ENCODE results near the gene USP6.
A peak's percentile ranks its signal among the peaks of the same experiment; 100 is the strongest.
"Not testable (repeated sequence)": the region's sequence is repeated elsewhere in the genome, so short reads cannot be mapped to it uniquely, and the experiment has no call there.

Gene USP6

DNA sequence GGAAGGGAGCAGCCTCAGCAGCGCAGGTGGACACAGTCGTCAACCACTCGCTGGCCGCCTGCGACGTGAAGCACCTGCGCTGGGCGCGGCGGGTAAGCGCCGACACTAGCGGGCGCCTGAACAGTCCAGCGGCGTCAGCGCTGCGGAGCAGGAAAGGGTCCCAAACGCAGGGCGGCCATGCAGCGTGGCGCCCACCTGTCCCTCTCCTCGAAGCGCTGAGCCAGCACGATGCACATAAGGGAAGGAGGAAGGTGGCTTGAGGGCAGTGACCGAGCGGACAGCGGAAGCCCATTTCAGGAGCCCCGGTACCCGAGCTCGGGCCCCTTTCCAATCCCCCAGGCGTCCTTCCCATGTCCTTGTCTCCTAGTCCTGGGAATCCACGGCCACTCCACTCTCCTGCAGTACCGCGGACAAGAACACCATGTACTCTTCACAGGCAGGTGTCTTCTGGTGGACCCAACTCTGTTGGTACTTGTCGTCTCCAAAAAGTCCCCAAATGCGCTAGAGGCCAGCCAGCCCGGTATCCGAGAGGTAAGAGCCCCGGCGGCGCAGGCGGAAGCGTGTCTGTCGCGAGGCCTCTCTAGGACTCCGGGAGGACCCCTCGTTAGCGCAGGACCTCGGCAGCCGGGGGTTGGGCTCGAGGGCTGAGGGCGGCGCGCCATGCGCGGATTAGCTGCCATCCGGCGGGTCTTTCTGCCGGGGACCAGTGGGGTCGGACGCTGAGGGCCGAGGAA is 18.6 kb upstream of the USP6 start:
- Histone ChIP-seq H3K9ac (ENCODE audit: low read depth, low read length) (peak overlapping the region; percentile 64), H3K4me3 (ENCODE audit: low read length) (peak overlapping the region; percentile 64), H3K9me3 (ENCODE audit: insufficient read depth, low read depth, low read length) (peaks cover 45% of the 10 kb centered on the region)

GRCh38 chr17:5099271-5099670 is 16.6 kb upstream of the USP6 start:
- WGBS: 90% methylated on average over 5 of the region's 5 CpGs
- peaks cover 12% of the 10 kb centered on the region for H3K27me3 ChIP-seq (ENCODE audit: insufficient read depth, low read length)
- H3K9ac ChIP-seq (ENCODE audit: low read depth, low read length): no peak overlapping the region
- H3K4me1 ChIP-seq (ENCODE audit: insufficient read depth, low read length): no peaks in the 10 kb centered on the region
- peaks cover 8% of the 10 kb centered on the region; the same call in 1 of the 2 replicates for H3K36me3 ChIP-seq (ENCODE audit: insufficient read depth, low read length)
- peaks cover 25% of the 10 kb centered on the region for H3K9me3 ChIP-seq (ENCODE audit: insufficient read depth, low read depth, low read length)
- no peak overlapping the region for H3K4me3 ChIP-seq (ENCODE audit: low read length)
- no peak overlapping the region for H3K27ac ChIP-seq (ENCODE audit: low read depth, low read length)

More for the DNA sequence above, 18.6 kb upstream of the USP6 start:
- H3K4me1 ChIP-seq (ENCODE audit: insufficient read depth, low read length): no peaks in the 10 kb centered on the region
- H3K27ac ChIP-seq (ENCODE audit: low read depth, low read length): peak overlapping the region; percentile 13; the same call in 1 of the 2 replicates
- no peaks in the 10 kb centered on the region for H3K36me3 ChIP-seq (ENCODE audit: insufficient read depth, low read length)
- 8% methylated on average over 63 of the region's 63 CpGs for WGBS
- H3K27me3 ChIP-seq (ENCODE audit: insufficient read depth, low read length): peaks cover 12% of the 10 kb centered on the region

DNA sequence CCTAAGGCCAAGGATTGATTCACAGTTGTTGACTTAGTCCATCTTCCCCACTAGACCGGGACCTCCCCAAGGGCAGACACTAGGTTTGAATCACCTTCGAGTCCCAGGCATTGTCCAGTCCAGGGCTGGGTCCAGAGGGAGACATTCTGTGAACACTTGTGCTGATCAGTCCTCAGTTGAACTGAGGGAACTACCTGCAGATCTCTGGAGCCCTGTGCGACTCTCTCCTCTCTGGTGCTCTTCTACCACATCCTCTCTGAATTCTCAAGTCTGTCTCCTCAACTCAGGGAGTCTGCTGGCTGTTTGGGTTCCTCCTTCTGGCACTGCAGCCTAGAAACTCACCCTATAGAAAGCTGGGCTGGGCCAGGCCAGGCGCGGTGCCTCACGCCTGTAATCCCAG is 15.0 kb upstream of the USP6 start:
- Histone ChIP-seq H3K9me3 (ENCODE audit: insufficient read depth, low read depth, low read length) (peaks cover 14% of the 10 kb centered on the region), H3K27ac (ENCODE audit: low read depth, low read length) (no peak overlapping the region), H3K27me3 (ENCODE audit: insufficient read depth, low read length) (peaks cover 11% of the 10 kb centered on the region), H3K4me1 (ENCODE audit: insufficient read depth, low read length) (no peaks in the 10 kb centered on the region), H3K9ac (ENCODE audit: low read depth, low read length) (no peak overlapping the region), H3K36me3 (ENCODE audit: insufficient read depth, low read length) (peaks cover 20% of the 10 kb centered on the region), H3K4me3 (ENCODE audit: low read length) (no peak overlapping the region)
- 90% methylated on average over 6 of the region's 6 CpGs for WGBS

- Histone ChIP-seq H3K9ac (ENCODE audit: low read depth, low read length) (peak overlapping the region; percentile 92), H3K4me1 (ENCODE audit: insufficient read depth, low read length) (peaks cover 6% of the 10 kb centered on the region; the same call in 1 of the 2 replicates), H3K27ac (ENCODE audit: low read depth, low read length) (no peak overlapping the region; the same call in 1 of the 2 replicates), H3K4me3 (ENCODE audit: low read length) (peak overlapping the region; percentile 91), H3K27me3 (ENCODE audit: insufficient read depth, low read length) (no peaks in the 10 kb centered on the region), H3K36me3 (ENCODE audit: insufficient read depth, low read length) (peaks cover 56% of the 10 kb centered on the region), H3K9me3 (ENCODE audit: insufficient read depth, low read depth, low read length) (peaks cover 10% of the 10 kb centered on the region; the same call in 1 of the 2 replicates)
- WGBS: 19% methylated on average over 8 of the region's 8 CpGs
These were observed 5.0 kb upstream of the USP6 start for GRCh38 chr17:5110816-5111215.

GRCh38 chr17:5111402-5112204 is 4.2 kb upstream of the USP6 start, which contains the start of gene ZNF232:
ZNF232 (minus strand) TSS chr17:5111878; CDS start chr17:5111822, 56 bp downstream.
- Histone ChIP-seq H3K4me3 (ENCODE audit: low read length) (peak within 1 kb of the TSS; percentile 91), H3K4me1 (ENCODE audit: insufficient read depth, low read length) (peaks cover 6% of the 10 kb centered on the region; the same call in 1 of the 2 replicates), H3K27me3 (ENCODE audit: insufficient read depth, low read length) (no peaks in the 10 kb centered on the region), H3K9ac (ENCODE audit: low read depth, low read length) (peak within 1 kb of the TSS; percentile 92), H3K9me3 (ENCODE audit: insufficient read depth, low read depth, low read length) (peaks cover 3% of the 10 kb centered on the region; the same call in 1 of the 2 replicates), H3K27ac (ENCODE audit: low read depth, low read length) (peak within 1 kb of the TSS; percentile 82), H3K36me3 (ENCODE audit: insufficient read depth, low read length) (peaks cover 49% of the 10 kb centered on the region)
- 1% methylated on average over 69 of the region's 69 CpGs for WGBS

GRCh38 chr17:5118219-5118618 is 2.4 kb downstream of the USP6 start:
- 84% methylated on average over 6 of the region's 6 CpGs for WGBS
- 0 out of 2 replicates have a peak, but pooled peaks cover 4% of the 10 kb centered on the region for H3K9me3 ChIP-seq (ENCODE audit: insufficient read depth, low read depth, low read length)
- H3K9ac ChIP-seq (ENCODE audit: low read depth, low read length): no peak overlapping the region
- H3K27me3 ChIP-seq (ENCODE audit: insufficient read depth, low read length): peaks cover 14% of the 10 kb centered on the region
- peaks cover 10% of the 10 kb centered on the region; the same call in 1 of the 2 replicates for H3K36me3 ChIP-seq (ENCODE audit: insufficient read depth, low read length)
- H3K4me3 ChIP-seq (ENCODE audit: low read length): no peak overlapping the region
- H3K27ac ChIP-seq (ENCODE audit: low read depth, low read length): no peak overlapping the region
- H3K4me1 ChIP-seq (ENCODE audit: insufficient read depth, low read length): no peaks in the 10 kb centered on the region

DNA sequence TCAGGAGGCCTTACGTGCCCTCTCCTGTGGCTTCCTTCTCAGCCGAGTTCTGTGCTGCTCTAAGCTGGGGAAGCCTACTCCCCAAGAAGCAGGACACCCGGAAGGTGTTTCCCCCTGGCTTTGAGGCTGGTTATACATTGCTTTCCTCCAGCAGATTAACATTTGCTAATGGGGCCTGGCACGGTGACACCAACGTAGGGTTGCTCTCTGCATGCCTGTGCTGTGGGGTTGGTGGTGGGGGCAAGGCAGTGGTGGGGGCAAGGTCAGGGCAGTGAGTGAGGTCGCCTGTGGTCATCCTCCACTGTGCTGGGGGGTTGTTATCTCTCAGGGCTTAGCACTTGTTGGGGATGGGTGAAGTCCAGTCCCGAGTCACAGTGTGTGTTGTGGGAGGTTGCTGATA is 4.2 kb downstream of the USP6 start:
- 0 out of 2 replicates have a peak, but pooled peaks cover 4% of the 10 kb centered on the region for H3K9me3 ChIP-seq (ENCODE audit: insufficient read depth, low read depth, low read length)
- no peaks in the 10 kb centered on the region for H3K4me1 ChIP-seq (ENCODE audit: insufficient read depth, low read length)
- H3K4me3 ChIP-seq (ENCODE audit: low read length): no peak overlapping the region
- no peak overlapping the region for H3K9ac ChIP-seq (ENCODE audit: low read depth, low read length)
- H3K27ac ChIP-seq (ENCODE audit: low read depth, low read length): no peak overlapping the region
- H3K36me3 ChIP-seq (ENCODE audit: insufficient read depth, low read length): no peaks in the 10 kb centered on the region
- 87% methylated on average over 7 of the region's 7 CpGs for WGBS
- H3K27me3 ChIP-seq (ENCODE audit: insufficient read depth, low read length): peaks cover 22% of the 10 kb centered on the region

DNA sequence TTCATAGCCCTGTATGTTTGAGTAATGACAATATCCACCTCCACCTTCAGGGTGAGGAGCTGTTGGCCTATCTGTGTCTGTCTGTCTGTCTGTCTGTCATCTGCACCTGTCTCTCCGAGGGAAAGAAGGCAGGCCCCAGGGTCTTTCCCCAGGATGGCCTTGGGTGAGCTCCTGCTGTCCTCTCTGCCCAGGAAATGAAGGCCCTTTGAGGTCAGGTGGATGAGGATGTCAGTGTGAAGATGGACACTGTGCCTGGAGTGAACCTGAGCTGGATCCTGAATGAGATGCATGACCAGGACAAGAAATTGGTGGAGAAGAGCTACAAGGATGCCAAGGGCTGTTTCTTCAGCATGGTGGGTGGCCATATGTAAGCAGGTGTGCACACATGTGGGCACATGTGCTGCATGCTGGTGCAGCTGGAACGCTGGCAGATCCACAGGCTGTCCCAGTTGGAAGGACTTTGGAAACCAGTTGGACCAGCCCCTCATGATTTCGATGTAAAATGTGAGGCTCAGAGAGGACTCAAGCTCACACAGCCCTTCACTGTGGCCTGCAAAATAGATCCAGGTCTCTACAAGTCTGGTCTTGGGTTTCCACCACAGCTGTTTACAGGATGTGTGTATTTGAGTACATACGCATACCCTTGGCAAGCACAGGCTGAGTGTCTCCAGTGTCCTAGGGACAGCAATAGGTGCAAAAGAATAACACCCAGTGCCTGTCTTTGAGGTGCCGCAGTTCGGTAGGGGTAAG is 4.8 kb downstream of the USP6 start:
- not testable (repeated sequence) for H3K4me1 ChIP-seq (ENCODE audit: insufficient read depth, low read length); H3K9me3 ChIP-seq (ENCODE audit: insufficient read depth, low read depth, low read length); H3K36me3 ChIP-seq (ENCODE audit: insufficient read depth, low read length); H3K27ac ChIP-seq (ENCODE audit: low read depth, low read length); H3K9ac ChIP-seq (ENCODE audit: low read depth, low read length); H3K4me3 ChIP-seq (ENCODE audit: low read length)
- peaks cover 22% of the 10 kb centered on the region for H3K27me3 ChIP-seq (ENCODE audit: insufficient read depth, low read length)
- 90% methylated on average over 6 of the region's 6 CpGs for WGBS

DNA sequence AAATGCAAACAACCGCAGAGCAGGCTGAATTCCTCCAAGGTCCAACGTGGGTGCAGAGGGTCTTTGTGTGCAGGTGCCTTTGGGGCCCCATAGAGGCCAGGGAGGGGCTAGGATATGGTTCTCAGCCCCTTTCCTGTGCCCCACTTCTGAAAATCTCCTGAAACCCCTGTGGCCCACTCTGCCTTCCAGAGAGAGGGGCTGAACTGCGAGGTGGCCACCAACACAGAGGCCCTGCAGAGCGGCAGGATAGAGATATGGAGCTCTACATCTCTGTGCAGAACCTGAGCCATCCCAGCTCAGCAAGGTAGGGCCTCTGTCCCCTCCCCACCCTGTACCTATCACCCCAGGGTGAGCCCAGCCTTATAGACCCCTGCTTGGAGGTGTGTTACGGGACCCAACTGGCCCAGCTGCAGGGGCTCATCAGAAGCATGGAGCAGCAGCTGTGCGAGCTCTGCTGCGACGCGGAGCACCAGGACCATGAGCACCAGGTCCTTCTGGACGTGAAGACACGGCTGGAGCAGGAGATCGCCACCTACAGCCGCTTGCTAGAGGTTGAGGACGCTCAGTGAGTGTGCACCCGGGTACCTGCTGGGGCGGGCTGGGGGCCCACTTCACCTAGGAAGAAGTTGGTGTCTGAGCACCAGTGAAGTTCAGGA is 5.5 kb downstream of the USP6 start:
- Histone ChIP-seq H3K36me3 (ENCODE audit: insufficient read depth, low read length) (no peaks in the 10 kb centered on the region), H3K27ac (ENCODE audit: low read depth, low read length) (no peak overlapping the region), H3K4me3 (ENCODE audit: low read length) (no peak overlapping the region), H3K4me1 (ENCODE audit: insufficient read depth, low read length) (no peaks in the 10 kb centered on the region), H3K9ac (ENCODE audit: low read depth, low read length) (no peak overlapping the region), H3K9me3 (ENCODE audit: insufficient read depth, low read depth, low read length) (0 out of 2 replicates have a peak, but pooled peaks cover 4% of the 10 kb centered on the region), H3K27me3 (ENCODE audit: insufficient read depth, low read length) (peaks cover 22% of the 10 kb centered on the region)
- WGBS: 90% methylated on average over 16 of the region's 16 CpGs

DNA sequence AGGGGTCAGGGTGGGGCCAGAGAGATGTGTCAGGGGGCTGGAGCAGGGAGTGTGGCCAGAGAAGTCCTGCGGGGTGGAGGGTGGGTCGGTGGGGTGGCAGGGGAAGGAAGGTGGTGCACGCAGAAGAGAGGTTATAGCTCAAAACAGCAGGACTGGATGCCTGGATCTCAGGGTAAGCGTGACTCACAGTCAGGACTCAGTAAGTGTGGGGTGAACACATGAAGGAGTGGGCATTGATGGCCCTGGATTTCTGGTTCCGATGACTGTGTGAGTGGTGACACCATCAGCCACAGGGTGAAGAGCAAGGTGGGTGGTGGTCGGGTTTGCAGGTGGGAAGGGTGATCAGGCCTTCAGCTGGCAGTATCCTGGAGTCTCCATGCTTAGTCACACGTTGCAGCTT is 6.2 kb downstream of the USP6 start:
- H3K27ac ChIP-seq (ENCODE audit: low read depth, low read length); H3K9me3 ChIP-seq (ENCODE audit: insufficient read depth, low read depth, low read length); H3K9ac ChIP-seq (ENCODE audit: low read depth, low read length); H3K36me3 ChIP-seq (ENCODE audit: insufficient read depth, low read length); H3K4me1 ChIP-seq (ENCODE audit: insufficient read depth, low read length): not testable (repeated sequence)
- peaks cover 22% of the 10 kb centered on the region for H3K27me3 ChIP-seq (ENCODE audit: insufficient read depth, low read length)
- H3K4me3 ChIP-seq (ENCODE audit: low read length): peak overlapping the region; percentile 77
- 74% methylated on average over 7 of the region's 7 CpGs for WGBS
